NK-92 (cell line): Measurements from ENCODE around the gene KCNH1.

Source experiments
- DNase-seq: peaks from one replicate; lab custom pipeline; 2025; ENCODE audit not compliant: unreplicated experiment; lab: John Stamatoyannopoulos, UW

KCNH1 gene

DNA sequence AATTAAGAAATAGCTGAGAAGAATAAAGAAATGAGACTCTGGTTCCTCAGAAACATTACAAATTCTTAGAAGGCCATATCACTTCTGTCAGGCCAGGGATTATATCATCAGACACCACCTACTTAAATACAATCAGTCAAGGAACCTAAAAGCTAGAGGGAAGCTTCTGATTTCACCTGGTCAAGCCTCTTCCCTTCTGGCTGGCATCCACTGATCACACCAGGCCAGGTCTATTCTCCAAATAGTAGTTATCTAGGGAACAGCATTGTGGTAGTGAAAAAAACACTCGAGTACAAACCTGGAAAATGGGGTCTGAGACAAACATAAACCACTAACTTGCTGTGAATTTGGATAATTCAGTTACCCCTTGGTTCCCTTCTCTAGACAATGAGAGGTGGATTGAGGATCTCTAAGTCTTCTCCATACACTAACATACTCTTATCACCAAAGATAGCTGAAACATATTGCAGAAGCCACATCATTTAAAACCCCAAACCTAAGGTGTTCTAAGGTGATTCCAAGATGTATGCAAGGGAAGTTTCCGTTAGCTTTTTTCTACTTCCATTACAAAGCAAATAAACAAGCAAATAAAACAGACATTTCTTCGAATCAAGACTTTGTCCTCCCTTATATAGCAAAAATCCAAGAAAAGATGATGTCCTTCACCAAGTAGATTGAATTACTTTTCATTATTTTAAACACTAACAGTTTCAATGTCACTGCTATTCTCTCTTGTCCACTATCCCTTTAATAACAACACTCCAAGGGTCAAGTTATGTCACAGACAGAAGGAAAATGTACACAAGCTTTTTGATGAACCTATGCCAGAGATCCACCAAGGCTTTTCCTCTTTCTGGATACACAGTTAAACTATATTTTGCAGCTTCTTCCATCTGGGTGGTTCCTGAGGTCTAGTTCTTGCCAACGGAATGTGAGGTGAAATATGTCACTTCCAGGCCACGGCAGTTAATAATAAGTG, 212.9 kb downstream of the KCNH1 start:
- DNase-seq, result no peak

DNA sequence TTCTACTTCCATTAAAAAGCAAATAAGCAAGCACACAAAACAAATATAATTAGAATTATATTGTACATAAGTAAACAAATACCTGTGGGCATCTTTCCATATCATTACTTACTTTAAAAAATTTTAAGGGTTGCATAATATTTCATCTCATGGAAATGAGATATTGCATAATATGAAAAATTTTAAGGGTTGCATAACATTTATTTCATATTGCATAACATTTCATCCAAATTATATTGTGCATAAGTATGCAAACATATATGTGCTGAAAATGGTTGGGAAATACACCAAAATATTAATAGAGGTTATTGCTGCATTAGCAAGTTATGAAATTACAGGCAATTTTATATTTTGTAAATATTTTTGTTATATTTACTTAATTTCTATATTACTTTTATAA, 213.7 kb downstream of the KCNH1 start:
- DNase-seq, result no peak

DNA sequence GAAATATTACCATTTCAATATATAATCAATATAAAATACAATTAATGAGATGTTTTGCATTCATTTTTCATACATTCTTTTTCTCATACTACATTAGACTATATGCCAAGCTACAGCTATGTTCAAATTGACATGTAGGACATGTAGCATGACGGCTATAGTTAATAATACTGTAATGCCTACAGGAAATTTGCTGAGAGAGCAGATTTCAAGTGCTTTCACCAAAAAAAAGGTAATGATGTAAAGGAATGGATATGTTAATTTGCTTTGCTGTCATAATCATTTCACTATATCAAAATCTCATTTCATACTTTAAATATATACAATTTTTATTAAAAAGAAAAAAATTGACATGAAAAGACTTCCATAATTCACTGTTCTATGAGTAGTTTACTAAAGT, 215.1 kb downstream of the KCNH1 start:
- DNase-seq, result no peak

DNA sequence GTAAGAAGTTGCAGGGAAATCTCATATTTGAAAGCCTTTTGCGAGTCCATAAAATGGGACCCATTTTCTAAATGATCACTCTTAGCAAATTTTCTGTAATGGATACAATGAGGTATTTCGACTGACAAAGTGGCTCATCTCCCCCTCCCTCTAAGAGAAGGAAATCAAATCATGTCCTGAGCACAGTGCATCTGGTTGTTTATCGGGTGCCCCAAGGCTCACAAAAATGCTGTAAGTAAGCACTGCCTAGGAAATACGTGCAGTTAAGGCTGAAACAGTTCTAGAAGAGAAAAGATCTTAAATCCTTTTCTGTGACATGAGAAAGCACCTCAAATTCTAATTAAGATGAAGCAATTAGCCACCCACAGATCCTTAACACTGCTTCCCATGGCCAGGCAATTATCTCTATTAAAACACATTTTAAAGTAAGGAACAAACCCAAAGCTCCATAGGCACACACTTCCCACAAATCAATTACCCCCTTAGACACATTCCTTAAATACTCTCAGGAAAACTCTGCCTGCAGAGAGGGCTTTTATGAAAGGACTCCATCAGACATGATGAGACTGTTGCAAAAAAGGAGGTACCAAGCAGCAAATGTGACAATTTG, 216.3 kb downstream of the KCNH1 start:
- DNase-seq, result no peak

DNA sequence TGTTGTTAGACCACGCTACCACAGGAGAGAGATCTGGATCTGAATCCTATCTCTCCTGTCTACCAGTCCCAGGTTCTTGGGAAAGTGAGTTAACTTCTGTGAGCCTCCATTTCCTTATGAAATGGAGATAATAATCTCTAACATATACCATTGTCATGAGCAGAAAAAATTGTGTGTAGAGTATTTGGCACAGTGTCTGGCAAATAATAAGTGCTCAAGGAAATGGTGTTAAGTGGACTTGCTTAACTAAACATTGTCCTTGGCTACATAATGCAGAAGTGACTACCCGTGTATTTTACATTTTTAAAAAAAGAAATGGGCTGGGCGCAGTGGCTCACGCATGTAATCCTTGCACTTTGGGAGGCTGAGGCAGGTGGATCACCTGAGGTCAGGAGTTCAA, 217.4 kb downstream of the KCNH1 start:
- no peak for DNase-seq

DNA sequence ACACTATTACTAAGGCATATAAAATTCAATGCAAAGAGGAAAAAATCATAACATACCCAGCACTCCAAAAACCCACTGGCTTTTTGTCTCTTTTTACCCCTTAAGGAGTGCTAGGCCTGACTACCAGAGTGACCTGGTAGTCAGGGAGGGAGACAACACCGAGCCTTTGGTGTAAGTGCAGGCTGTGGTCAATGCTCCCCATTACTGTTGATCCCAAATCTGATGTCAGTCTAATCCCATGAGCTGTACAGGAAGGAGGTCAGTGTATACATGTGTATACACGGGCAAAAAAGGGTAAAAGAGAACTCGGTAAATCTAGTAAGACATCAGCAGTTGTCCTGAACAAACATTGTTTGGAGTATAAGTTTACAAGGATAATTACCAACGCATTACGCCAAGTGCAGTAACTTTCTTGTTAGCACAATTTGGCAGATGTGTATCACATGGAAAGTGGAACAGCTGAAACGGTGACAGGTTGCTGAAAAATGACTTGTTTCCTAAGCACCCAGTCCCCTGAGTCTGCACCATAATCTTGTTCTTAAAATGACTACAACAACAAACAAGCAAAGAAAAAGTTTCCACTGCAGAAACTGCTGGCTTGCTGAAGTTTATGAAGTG, 217.9 kb downstream of the KCNH1 start:
- no peak for DNase-seq

DNA sequence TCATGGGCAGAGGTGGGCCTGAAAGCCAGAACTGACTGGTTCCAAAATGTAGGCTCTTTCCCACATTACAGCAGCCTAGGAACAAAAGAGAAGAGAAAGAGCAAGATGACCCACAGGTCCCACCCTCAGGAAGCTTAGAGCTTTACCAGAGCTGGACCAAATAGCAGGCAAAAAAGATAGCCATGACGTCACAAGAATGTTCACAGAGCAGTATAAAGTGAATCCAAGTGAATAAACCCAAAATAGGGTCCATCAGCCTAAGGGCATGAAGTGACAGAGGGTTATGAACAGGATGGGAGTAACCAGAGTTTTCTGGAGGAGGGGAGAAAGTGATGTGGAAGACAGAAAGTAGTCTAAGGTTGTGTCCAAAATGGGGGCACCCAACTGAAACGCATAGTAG, 221.2 kb downstream of the KCNH1 start:
- no peak for DNase-seq

DNA sequence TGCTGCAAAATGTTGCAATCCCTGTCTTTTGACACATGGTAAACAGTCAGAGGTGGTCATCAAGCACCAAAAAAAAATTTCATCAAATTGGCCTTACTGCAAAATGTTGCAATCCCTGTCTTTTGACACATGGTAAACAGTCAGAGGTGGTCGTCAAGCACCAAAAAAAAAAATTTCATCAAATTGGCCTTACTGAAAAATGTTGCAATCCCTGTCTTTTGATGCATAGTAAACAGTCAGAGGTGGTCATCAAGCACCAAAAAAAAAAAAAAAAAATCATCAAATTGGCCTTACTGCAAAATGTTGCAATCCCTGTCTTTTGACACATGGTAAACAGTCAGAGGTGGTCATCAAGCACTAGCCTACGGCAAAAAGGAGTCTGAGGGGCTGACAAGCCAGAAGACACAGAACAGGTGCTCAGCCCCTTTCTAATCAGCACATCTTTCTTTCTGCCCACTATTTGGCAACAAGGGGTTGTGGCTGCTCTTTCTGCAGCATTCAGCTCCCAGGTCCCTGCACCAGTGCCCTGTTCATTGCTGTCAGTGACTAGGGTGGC, 223.8 kb downstream of the KCNH1 start:
- DNase-seq, result no peak

DNA sequence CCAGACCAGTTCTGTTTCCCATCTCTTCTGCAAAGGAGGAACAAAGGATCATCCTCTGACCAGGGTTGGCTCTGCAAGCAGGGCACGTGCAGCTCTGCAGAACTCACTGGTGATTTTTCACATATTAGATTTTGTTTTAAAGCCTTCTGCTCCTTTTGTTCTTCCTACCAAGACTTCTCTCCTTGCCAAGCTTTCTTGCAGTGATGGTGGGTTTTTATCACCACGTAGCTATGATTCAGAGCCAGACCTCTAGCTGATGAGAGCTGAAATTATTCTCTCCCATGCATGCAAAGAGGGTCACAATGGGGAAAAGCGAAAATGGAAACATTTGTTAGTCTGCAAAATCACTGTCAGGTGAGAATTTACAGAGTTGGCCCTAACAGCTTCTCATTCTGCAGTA, 225.2 kb downstream of the KCNH1 start:
- no peak for DNase-seq

DNA sequence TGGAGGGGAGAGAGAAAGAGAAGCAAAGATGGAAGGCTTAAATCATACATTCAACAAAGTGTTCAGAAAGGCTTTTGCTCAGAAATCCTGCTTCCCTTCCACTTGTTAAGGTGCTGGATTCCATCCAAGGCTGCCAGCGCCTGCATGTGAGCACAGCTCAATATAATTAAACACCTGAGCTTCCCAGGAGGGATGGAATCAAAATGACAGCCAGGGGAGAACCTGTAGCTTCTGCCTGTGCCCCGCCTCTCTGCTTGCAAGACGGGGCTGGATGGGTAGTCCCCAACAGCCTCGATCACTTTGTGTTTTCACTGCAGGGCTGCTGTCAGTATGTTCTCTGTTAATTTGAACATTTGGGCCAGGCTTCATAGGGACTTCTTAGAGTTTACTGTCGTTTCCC, 225.7 kb downstream of the KCNH1 start:
- no peak for DNase-seq

DNA sequence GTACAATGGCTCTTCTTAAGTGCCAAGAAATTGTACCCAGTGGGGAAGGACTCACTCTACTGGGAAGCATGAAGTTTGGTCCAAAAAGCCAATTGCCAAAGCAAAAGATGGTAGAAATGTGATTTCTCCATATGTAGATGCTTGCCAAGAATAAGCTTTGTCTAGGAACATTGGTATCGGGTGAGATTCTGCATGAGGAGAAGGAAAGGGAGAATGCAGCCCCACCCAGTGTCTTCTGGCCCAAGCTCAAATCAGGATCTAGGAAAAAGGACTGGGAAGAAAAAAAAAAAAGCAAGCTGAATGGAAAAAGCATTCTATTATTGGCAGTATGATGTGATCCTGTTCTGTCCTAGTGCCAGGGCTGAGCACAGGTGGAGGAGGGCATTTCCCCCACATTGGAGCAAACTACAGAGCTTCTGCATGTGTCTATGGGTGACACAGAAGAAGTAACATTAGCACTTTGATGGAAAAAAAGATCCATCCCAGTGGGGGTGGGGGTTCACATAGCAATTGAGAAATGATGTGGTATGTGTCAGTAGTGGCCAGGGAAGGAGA, 226.6 kb downstream of the KCNH1 start:
- DNase-seq, result no peak

DNA sequence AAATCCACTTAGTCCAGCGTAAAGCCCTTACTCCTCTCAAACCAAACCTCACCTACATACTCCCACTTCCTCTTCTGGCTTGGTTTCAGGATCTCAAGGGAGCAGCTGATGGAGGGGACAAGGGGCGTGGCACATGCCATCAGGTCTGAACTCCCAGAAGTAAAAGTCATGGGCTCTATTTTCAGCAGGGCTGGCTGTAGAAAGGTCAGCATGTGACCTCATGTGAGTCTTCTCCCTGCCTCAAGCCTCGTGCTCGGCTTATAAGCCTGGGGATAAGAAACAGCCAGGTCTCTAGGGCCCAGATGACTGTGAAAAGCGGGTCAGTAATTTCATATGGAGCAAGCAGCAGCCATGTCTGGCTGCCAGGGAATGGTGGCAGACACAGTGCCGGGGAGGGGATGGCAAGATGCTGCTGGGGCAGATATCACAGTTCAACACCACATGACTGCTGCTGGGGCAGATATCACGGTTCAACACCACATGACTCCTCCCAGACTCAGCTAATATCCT, 227.9 kb downstream of the KCNH1 start:
- no peak for DNase-seq

DNA sequence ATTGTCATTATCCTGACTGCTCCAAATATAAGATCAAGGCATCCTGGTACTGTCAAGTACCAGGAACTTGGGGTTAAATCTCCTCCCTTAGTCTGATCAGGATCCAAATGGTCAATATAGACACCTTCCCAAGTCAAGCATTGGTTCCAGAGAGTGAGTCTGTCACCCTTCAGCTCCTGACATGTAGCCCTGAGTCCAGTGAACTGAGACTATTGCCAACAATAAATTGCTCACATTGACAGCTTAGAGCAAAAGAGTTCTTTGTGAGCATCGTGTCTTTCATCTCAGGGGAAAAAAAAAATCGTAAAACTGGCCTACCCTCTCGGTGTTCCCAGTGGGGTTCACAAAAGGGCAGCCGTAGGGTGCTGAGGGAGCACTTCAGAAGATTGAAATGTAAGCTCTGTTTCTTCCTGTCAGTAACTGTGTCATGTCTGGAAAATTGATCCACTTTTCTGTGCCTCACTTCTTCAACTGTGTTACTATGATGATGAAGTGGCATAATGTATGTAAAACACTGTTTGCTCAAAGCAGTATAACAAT, 228.5 kb downstream of the KCNH1 start:
- DNase-seq, result no peak

DNA sequence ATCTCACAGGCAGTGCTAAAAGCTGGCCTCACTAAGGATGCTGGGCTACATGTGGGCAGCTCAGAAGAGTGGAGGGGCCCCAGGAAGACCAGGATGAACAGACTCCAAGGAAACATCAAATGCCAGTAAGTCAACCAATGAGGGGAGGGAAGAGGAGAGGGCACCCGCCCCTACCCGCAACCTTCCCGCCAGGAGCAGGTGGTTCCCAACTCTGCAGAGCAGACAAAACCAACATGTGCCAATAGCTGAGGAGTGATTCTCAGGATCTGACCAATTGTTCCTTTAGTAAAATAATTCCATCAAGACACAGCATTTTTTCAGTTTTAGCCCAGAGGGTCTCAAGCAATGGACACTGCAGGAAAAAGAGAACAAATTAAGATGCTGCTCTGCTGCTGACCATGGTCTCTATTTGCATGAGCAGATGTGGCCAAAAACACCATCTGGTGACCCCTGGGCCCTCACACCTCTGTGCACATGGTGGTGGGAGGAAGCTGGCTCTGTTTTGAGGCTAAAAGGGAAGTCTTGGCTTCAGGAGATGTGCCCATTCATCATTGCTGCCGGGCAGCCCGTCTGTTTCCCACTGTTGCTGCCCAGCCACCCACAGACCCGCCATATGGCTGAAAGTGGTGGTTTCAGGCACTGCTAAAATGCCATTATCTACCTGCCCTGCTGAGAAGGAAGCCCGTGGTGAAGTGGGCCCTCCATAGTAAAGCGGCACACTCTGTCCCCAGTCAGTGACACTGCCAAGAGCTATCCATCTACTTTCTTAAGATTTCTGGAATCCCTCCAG, 231.8 kb downstream of the KCNH1 start:
- no peak for DNase-seq

DNA sequence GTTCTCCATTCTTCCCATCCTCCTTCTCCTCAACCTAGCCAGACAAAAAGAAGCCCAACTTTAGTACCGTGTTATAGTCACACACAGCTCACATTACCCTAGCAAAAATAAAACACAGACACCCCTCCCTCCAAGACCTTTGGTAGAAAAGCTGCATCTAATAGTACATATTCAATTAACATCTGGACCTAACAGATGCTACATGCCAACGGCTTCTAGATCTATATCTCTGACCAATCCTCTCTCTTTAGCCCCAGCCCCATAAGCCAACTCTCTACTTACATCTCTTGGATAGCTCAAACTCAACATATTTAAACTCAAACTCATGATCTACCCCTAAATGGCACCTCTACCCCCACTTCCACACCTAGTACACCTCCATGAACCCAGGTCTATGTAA, 233.1 kb downstream of the KCNH1 start:
- no peak for DNase-seq

DNA sequence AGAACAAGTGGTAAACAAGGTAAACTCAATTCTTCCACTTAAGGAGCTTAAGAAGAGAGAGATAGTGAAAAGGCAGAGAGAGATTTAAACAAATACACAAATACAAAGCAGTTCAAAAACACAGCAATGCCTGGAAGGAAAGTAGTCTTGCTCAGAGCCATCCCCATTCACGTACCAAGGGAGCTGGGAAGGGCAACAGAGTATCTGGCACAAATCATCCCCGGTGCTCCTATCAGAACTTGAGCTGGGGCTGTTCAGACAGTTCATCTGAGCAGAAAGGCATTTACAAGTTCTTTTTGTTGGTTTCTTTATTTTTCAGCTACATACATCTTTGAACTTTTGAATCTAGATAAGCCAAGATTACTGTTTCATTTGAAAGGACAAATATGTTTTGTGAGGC, 233.9 kb downstream of the KCNH1 start:
- DNase-seq, result no peak

DNA sequence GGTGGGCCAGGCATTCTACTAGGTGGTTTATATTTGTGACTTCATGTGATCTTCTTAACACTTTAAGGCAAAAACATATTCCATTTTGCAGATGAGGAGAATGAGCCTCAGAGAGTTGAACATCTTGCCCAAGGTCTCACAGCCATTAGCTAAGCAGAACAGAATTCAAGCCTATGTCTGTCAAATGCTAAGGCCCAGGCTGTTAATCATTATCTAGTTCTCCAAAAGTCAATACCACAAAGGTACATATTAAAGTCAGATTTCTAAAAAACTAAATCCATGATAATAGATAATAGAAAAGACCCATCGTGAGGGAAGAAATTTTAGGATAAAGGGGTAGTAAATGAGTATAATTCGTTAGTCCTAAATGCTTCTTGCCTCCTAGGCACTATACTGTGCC, 234.3 kb downstream of the KCNH1 start:
- DNase-seq, result no peak

DNA sequence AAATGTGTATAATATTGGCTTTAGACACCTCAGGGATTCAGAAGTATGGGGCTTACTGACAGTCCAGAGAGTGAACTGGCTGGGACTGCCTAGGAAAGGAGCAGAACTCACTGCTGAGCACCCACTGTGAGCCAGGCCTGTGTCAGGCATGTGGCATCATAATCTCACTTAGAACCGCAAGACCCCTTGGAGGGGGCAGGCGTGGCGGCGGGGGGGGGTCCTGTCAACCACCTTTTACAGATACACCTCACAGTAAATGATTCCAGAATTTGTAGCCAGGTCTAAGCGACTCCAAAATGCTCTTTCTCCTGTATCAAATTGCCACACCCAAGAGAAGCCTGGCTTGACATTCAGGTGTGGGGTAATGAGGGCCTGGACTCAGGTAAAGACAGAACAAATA, 235.5 kb downstream of the KCNH1 start:
- DNase-seq, result no peak

DNA sequence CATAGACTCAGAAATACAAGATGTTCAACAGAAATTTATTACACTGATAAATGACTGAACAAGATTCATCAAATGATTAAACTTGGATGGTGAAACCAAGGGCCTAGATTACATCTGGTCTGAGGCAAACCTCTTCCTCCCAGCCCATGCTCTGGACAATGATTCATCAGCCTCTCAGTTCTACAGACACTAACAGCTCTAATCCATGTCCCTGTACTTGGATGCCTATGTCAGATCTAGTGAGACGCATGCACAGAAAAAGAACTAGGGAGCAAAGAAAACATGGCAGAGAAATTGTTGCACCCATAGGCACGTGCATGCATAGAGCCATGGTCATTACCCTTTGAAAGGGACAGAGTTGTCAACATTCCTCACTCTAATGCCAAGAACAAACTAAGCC, 250.1 kb downstream of the KCNH1 start:
- no peak for DNase-seq
